Keratinocyte (primary cell): Measurements from ENCODE around the gene EPHX1.
A peak's percentile ranks its signal among the peaks of the same experiment; 100 is the strongest.

Experiments used
- EZH2 ChIP-seq: IDR thresholded peaks from one replicate; pipeline ENCODE4 v1.6.1; 2012; ENCODE audit warnings: inconsistent platforms, mild to moderate bottlenecking, low read length, moderate library complexity
- TF ChIP-seq, protein P1 (sequence below), 3 experiments: IDR thresholded peaks in 1 of 3; conservative IDR thresholded peaks in 1 of 3; optimal IDR thresholded peaks in 1 of 3; 2 replicates in 2 of 3; 3 replicates in 1 of 3; pipeline versions ENCODE3 to v1.5.1; 2011; ENCODE audit warnings: low read length in 3 of 3, mild to moderate bottlenecking in 3 of 3, moderate library complexity in 2 of 3, control low read depth in 1 of 3, inconsistent platforms in 1 of 3; ENCODE audit not compliant: insufficient read depth in 2 of 3; ENCODE audit errors: extremely low read depth in 1 of 3

DNA sequence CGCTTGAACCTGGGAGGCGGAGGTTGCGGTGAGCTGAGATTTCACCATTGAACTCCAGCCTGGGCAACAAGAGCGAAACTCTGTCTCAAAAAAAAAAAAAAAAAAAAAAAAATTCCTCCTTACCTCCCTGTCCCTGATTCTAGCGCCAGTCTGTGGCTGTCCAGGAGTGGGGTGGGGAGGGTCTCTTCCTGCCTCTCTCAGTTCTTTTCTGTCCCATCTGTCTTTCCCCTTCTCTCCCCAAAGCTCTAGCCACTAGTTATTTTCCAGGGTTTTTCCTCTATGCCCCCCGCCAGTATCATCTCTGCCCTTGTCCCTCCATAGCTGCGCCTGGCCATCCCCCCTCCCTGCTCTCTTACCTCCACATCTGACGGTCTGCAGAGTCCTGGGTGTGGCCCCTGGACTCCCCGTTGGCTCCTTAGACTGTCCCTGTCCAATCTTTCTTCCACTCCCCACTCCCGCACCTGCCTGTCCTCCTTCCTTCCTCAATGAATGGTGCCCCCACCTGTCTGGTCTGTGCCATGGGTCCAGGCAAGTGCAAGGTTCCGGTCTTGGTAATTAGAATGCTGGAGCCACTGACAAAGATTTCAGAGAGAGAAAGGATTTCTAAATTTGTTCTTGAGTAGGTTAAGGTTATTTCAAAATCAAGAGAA is 73.8 kb downstream of the EPHX1 start:
- TF ChIP-seq, protein P1, sequence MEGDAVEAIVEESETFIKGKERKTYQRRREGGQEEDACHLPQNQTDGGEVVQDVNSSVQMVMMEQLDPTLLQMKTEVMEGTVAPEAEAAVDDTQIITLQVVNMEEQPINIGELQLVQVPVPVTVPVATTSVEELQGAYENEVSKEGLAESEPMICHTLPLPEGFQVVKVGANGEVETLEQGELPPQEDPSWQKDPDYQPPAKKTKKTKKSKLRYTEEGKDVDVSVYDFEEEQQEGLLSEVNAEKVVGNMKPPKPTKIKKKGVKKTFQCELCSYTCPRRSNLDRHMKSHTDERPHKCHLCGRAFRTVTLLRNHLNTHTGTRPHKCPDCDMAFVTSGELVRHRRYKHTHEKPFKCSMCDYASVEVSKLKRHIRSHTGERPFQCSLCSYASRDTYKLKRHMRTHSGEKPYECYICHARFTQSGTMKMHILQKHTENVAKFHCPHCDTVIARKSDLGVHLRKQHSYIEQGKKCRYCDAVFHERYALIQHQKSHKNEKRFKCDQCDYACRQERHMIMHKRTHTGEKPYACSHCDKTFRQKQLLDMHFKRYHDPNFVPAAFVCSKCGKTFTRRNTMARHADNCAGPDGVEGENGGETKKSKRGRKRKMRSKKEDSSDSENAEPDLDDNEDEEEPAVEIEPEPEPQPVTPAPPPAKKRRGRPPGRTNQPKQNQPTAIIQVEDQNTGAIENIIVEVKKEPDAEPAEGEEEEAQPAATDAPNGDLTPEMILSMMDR (optimal IDR thresholded peaks at IDR 0.05 in 1 of 3, IDR thresholded peaks at IDR 0.05 in 1 of 3, conservative IDR thresholded peaks at IDR 0.05 in 1 of 3; ENCODE audit: extremely low read depth in 1 of 3, insufficient read depth in 2 of 3, low read length in 3 of 3), result peak in 1 of 3 experiments; percentile 13
- no peak for TF ChIP-seq EZH2
